ENCODE results near the gene LMF1.

The LMF1 gene

GRCh38 chr16:1002399-1003166 is 31.8 kb upstream of the LMF1 start:
- Histone ChIP-seq H4K20me1 (ENCODE audit: low read depth, low read length) (no peaks in the 10 kb centered on the region), H3K4me2 (ENCODE audit: low read depth, low read length, poor library complexity, severe bottlenecking) (no peak overlapping the region), H3K9me3 (ENCODE audit: insufficient read depth, low read length) (no peaks in the 10 kb centered on the region), H3K4me3 (ENCODE audit: insufficient read depth, low read length, poor library complexity, severe bottlenecking) (no peak overlapping the region), H2AFZ (ENCODE audit: low read depth, low read length, severe bottlenecking) (no peak overlapping the region), H3K79me2 (ENCODE audit: insufficient read depth, low read length) (no peaks in the 10 kb centered on the region), H3F3A (ENCODE audit: insufficient read depth) (no peaks in the 10 kb centered on the region), H3K36me3 (ENCODE audit: low read length) (no peaks in the 10 kb centered on the region), H3K27ac (ENCODE audit: low read depth, low read length) (no peak overlapping the region), H3K9me2 (replicated peaks; ENCODE audit: insufficient read depth, low read length) (no peaks in the 10 kb centered on the region), H3K9ac (ENCODE audit: low read length) (no peak overlapping the region), H3K27me3 (ENCODE audit: low read length) (no peaks in the 10 kb centered on the region)
- TF ChIP-seq CTCF (IDR thresholded peaks at IDR 0.05; ENCODE audit: insufficient read depth, low read length, poor library complexity, severe bottlenecking), result no peak
- no peak for TF ChIP-seq EZH2phosphoT487 (conservative IDR thresholded peaks at IDR 0.05; ENCODE audit: low read length)

GRCh38 chr16:1001096-1001495 is 30.3 kb upstream of the LMF1 start:
- Histone ChIP-seq H3K9ac (ENCODE audit: low read length) (no peak overlapping the region), H3F3A (ENCODE audit: insufficient read depth) (no peaks in the 10 kb centered on the region), H3K36me3 (ENCODE audit: low read length) (no peaks in the 10 kb centered on the region), H4K20me1 (ENCODE audit: low read depth, low read length) (no peaks in the 10 kb centered on the region), H3K9me2 (replicated peaks; ENCODE audit: insufficient read depth, low read length) (no peaks in the 10 kb centered on the region), H3K4me3 (ENCODE audit: insufficient read depth, low read length, poor library complexity, severe bottlenecking) (no peak overlapping the region), H3K9me3 (ENCODE audit: insufficient read depth, low read length) (no peaks in the 10 kb centered on the region), H3K27me3 (ENCODE audit: low read length) (no peaks in the 10 kb centered on the region), H3K27ac (ENCODE audit: low read depth, low read length) (no peak overlapping the region), H2AFZ (ENCODE audit: low read depth, low read length, severe bottlenecking) (no peak overlapping the region), H3K4me2 (ENCODE audit: low read depth, low read length, poor library complexity, severe bottlenecking) (no peak overlapping the region), H3K79me2 (ENCODE audit: insufficient read depth, low read length) (no peaks in the 10 kb centered on the region)
- no peak for TF ChIP-seq EZH2phosphoT487 (conservative IDR thresholded peaks at IDR 0.05; ENCODE audit: low read length)
- TF ChIP-seq CTCF (IDR thresholded peaks at IDR 0.05; ENCODE audit: insufficient read depth, low read length, poor library complexity, severe bottlenecking), result no peak

- Histone ChIP-seq H4K20me1 (ENCODE audit: low read depth, low read length) (no peaks in the 10 kb centered on the region), H3K9me2 (replicated peaks; ENCODE audit: insufficient read depth, low read length) (no peaks in the 10 kb centered on the region), H3K9me3 (ENCODE audit: insufficient read depth, low read length) (no peaks in the 10 kb centered on the region), H3K9ac (ENCODE audit: low read length) (no peak overlapping the region), H3K36me3 (ENCODE audit: low read length) (no peaks in the 10 kb centered on the region), H3K79me2 (ENCODE audit: insufficient read depth, low read length) (no peaks in the 10 kb centered on the region), H3K4me3 (ENCODE audit: insufficient read depth, low read length, poor library complexity, severe bottlenecking) (no peak overlapping the region), H3K4me2 (ENCODE audit: low read depth, low read length, poor library complexity, severe bottlenecking) (no peak overlapping the region), H3K27me3 (ENCODE audit: low read length) (no peaks in the 10 kb centered on the region), H2AFZ (ENCODE audit: low read depth, low read length, severe bottlenecking) (no peak overlapping the region), H3F3A (ENCODE audit: insufficient read depth) (no peaks in the 10 kb centered on the region), H3K27ac (ENCODE audit: low read depth, low read length) (no peak overlapping the region)
- no peak for TF ChIP-seq CTCF (IDR thresholded peaks at IDR 0.05; ENCODE audit: insufficient read depth, low read length, poor library complexity, severe bottlenecking)
- TF ChIP-seq EZH2phosphoT487 (conservative IDR thresholded peaks at IDR 0.05; ENCODE audit: low read length), result no peak
Measured at GRCh38 chr16:1000608-1001007, 29.8 kb upstream of the LMF1 start.

All from SU-DHL-6 (cell line).